Omental fat pad (tissue), 4 donors: ENCODE data around the gene CCT7. TPM values are rescaled to one million over a fixed set of nuclear protein-coding genes. Genes with fewer than 3 reads are reported as not detected.

Experiments
- ATAC-seq: fragments of 150-250 bp; one replicate; pipeline ENCODE4 v1.9.1; 2016; ENCODE audit warnings: mild to moderate bottlenecking, moderate library complexity; ENCODE audit not compliant: low FRiP score
- DNase-seq: peaks from one replicate; pipeline ENCODE4 v3.0.0-alpha.2; 2019; ENCODE audit warnings: low spot score
- total RNA-seq, 4 donors: library from RNA; depleted of rRNA; stranded (reverse); fragments of >200 nt; gene quantifications; one replicate each; pipeline ENCODE4 v1.1.0, GENCODE V29; 2016
- TF ChIP-seq, protein P1 (sequence below), 3 donors: fragments of 450-650 bp; IDR thresholded peaks; one replicate each; pipeline ENCODE4 v1.5.1; 2016 to 2017; ENCODE audit warnings: antibody characterized with exemption in 3 of 3, mild to moderate bottlenecking in 3 of 3, moderate library complexity in 2 of 3

The CCT7 gene
- total RNA-seq, 4 donors from 2014 or later = 187 to 208 (median 202) TPM

- ATAC-seq = no peak
- TF ChIP-seq, protein P1, sequence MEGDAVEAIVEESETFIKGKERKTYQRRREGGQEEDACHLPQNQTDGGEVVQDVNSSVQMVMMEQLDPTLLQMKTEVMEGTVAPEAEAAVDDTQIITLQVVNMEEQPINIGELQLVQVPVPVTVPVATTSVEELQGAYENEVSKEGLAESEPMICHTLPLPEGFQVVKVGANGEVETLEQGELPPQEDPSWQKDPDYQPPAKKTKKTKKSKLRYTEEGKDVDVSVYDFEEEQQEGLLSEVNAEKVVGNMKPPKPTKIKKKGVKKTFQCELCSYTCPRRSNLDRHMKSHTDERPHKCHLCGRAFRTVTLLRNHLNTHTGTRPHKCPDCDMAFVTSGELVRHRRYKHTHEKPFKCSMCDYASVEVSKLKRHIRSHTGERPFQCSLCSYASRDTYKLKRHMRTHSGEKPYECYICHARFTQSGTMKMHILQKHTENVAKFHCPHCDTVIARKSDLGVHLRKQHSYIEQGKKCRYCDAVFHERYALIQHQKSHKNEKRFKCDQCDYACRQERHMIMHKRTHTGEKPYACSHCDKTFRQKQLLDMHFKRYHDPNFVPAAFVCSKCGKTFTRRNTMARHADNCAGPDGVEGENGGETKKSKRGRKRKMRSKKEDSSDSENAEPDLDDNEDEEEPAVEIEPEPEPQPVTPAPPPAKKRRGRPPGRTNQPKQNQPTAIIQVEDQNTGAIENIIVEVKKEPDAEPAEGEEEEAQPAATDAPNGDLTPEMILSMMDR (IDR thresholded peaks at IDR 0.05) = no peak
- no peak for DNase-seq
Measured at GRCh38 chr2:73291093-73291460, 57.0 kb downstream of the CCT7 start.

- TF ChIP-seq, protein P1 (IDR thresholded peaks at IDR 0.05) = no peak
- DNase-seq = no peak
- ATAC-seq = peak; percentile 33
Measured at GRCh38 chr2:73291461-73292315, 57.6 kb downstream of the CCT7 start.

DNA sequence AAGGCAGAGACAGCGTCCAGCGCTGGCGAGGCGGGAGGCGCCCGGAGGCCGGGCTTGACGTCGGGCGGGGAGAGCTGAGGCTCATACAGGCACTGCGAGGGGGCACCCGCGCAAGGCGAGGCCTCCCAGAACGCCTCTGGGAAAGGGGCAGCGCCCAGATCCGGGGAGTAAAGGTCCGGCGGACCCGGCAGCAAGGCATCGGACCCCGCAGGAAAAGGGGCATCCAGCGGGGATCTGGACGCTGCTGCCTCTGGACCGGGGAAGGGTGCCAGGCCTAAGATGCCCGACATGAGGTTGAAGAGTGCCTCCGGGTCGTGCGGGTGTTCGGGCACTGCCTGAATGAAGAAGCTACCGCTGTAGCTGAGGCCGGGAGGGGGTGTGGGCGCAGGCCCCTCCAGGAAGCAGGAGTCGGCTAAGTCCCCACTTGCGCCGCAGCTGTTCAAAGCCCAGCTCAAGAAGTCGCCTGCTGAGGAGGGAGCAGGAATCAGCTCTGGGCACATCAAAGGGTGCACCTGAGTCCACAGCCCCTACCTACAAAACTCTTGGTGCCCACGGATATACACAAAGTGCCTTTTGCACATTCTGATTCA is 58.3 kb downstream of the CCT7 start:
- no peak for ATAC-seq
- TF ChIP-seq, protein P1 (IDR thresholded peaks at IDR 0.05) = no peak
- DNase-seq = no peak

DNA sequence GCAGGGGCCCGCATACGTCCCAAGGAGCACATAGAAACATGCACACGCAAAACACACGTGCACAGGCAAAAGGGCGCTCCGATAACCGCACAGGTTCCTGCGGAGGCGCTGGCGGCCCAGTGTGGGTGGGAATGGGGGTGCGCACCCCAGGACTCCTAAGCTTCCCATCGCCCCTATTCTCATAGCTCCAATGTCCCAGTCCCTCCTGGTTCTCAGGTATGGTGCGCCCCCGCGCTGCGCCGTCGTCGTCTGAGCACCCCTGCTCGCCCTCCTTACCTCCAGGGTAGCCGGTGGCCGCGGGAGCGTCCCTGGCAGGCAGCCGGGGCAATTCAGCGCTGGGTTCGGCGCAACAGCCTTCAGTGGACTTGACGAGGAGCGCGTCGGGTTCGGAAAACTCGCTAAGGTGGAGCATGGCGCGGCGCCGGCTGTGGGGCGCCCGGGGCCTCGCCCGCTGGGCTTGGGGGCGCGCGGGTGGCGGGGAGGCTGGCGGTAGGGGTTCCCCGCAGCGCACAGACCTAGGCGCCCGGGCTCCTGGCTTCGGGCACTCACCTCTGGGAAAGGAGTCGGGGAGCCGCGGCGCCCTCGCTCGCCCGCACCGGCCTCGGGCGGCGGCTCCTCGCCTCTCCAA is 58.9 kb downstream of the CCT7 start:
- TF ChIP-seq, protein P1 (IDR thresholded peaks at IDR 0.05) = no peak
- DNase-seq = no peak

GRCh38 chr2:73293534-73294171 is 59.5 kb downstream of the CCT7 start, which contains the start of gene EGR4:
Gene EGR4, minus strand, starts transcription at chr2:73293548. Its CDS starts 231 bp downstream, at chr2:73293317.
- TF ChIP-seq, protein P1 (IDR thresholded peaks at IDR 0.05) = no peak
- DNase-seq = no peak
- no peak for ATAC-seq

More for the DNA sequence above, 58.9 kb downstream of the CCT7 start:
- ATAC-seq = no peak

GRCh38 chr2:73294239-73294638 is 60.1 kb downstream of the CCT7 start:
- TF ChIP-seq, protein P1 (IDR thresholded peaks at IDR 0.05) = no peak
- DNase-seq = no peak
- ATAC-seq = no peak
